HTERT RPE-1 (cell line): ENCODE results near the gene CD96.
"Not testable (repeated sequence)": the region's sequence is repeated elsewhere in the genome, so short reads cannot be mapped to it uniquely, and the experiment has no call there.

Source experiments
- in situ Hi-C: fragments of 300-500 bp; cut with MboI; formaldehyde crosslinking; loops from 4 replicates; pipeline ENCODE4 v1.14.3; 2020; ENCODE audit warnings: low sequenced_read_pairs

Gene CD96

DNA sequence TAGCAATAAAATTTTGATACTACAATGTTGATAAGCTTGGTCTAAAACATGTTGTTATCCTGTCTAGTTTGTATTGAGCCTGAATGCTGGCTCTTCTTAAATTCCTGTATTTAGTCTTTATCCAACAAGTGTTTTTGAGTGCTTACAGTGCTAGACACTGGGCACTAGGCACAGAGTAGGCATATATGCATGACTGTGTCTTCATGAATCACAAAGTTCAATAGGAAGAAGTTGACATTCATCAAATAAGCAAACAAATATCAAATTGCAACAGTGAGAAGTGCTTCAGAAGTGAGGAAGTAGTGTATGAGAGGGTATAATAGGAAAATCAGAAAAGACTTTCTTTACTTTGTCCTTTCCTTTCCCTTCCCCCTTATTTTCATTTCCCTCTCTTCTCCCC is 6.8 kb downstream of the CD96 start:
- in situ Hi-C loops, result no loop called here

DNA sequence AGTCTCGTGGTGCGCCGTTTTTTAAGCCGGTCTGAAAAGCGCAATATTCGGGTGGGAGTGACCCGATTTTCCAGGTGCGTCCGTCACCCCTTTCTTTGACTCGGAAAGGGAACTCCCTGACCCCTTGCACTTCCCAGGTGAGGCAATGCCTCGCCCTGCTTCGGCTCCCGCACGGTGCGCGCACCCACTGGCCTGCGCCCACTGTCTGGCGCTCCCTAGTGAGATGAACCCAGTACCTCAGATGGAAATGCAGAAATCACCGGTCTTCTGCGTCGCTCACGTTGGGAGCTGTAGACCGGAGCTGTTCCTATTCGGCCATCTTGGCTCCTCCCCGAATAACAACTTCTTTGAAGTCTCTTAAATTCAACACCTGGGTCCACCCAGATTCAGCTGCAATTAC is 19.9 kb downstream of the CD96 start:
- in situ Hi-C loops, result not testable (repeated sequence)

DNA sequence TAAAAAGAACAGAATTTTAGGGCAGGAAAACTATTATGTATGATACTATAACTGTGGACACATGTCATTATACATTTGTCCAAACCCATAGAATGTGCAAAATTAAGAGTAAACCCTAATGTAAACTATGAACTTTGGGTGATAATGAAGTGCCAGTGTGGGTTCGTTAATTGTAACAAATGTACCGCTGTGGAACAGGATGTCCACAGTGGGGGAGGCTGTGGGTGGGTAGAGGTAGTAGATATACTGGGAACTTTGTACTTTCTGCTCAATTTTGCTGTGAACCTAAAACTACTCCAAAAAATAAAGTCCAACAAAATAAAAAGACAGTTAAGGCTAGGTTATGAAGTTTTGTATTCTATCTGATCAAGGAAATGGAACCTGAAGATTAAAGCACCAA is 24.8 kb downstream of the CD96 start:
- in situ Hi-C loops, result no loop called here

DNA sequence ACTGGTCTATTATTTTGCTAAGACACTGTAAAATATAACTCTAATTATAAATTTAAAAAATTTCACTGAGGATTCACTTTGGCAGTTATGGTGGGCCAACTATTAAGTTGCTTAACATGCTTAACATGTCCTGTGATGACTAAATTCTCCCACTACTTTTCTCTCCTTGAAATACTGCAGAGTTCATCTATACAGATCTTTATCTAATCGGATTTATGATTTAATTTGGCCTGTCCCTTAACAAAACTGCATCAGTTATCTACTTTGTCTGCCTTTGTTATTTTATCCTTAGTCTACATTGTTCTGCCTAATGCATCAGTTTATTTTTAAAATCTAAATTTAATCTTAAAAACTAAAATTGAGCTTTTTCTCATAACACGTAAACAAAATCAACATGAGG is 26.4 kb downstream of the CD96 start:
- in situ Hi-C loops, result no loop called here

DNA sequence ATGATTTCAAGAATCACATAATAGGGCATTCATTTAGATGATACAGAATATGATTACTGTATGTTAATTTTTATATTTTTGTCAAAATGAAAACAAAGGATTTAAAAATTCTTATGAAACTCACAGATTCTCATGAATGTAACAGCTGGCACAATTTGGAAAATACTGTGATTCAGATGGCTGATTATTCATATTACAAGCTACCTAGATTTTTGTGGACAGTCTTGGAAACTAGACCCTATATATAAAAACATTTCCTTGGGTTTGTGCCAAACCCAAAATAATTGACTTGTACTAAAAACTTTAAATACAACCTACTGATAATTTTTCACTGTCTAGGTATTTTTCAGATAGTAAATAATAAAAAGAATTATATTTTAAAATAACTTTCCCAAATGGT is 26.9 kb downstream of the CD96 start:
- in situ Hi-C loops, result no loop called here

DNA sequence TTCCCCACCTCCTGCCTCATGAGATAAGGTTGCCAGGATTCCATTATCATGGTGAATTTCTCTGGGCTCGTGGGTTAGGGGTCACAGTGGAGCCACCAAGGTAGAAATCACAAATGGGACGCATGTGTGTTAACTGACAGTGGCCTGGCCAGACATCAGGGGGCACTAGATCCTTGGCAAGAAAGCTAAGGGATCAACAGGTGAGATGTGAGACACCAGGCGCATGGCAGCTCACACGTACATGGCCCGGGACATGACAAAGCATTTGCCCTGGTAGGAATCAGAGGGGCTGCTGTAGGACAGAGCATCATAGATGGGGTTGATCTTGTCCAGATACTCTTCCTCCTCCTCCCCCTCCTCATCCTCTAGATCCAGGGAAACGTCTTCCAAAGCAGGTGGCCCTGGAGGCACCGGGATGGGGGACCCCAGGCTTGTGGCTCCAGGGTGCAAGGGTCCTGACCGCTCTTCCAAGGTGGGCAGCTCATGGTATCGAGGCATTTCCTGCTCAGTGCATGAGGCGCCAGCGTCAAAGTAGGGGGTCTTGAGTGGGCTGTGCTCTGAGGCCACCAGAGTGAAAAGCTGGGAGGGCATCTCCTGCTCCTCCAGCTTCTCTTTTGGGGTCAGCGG is 28.5 kb downstream of the CD96 start:
- in situ Hi-C loops, result no loop called here

DNA sequence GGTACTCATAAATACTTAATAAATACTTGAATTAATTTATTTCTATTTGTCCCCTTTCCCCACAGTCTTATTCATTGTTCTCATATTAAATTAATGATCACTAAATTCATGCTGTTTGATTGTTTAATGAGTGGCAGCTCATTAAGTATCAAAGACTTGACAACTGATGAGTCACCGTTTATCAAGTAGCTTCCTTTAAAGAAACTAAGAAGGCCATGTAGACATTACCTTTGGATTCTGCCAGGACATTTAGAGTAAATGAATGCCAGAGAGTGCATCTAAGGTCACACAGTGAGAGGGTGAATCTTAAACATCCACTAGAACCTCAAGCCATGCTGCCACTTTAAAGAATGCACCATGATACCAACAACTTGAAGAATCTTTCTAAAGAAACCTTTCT is 29.3 kb downstream of the CD96 start:
- in situ Hi-C loops, result no loop called here

DNA sequence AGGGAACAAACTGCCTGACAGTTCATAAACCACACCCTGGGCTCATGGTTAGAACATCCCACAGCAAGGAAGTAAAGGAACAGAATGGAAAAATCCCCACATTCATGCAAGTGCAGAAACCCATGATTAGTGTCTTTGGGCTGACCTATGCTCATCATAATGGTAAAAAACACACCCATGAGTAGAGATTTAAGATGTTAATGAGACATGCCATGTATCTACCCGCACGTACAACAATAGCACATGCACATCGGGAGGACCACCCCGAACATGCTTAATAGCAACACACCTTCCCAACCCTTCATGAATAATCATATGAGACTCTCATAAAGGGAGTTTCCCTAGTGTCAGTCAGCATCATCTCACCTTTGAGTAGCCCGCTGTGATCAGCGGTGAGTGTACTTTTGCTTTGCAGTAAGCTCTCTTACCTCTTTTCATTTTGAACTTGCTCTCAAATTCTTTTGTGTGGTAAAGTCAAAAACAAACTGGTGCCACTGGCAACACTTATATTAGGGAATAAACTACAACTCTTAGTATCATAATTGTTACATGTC is 30.0 kb downstream of the CD96 start:
- in situ Hi-C loops, result no loop called here

DNA sequence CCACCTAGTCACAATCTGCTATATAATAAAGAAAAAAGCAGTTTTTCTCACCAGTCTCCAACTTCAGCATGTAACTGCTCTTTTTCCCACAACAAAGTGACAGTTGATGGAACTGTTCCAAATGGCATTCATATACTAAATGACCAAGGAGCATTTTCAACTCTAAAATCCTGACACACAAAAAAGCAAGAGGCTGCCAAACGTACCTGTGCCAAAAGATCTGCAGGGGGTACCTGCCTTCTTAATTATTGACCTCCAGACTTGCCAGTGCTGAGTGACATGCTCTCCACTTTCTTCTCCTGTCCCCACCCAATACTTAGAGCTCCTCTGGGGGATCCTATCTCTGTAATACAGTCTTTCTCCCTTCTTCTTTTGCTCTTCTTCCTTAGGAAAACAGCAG is 35.1 kb downstream of the CD96 start:
- in situ Hi-C loops, result no loop called here

DNA sequence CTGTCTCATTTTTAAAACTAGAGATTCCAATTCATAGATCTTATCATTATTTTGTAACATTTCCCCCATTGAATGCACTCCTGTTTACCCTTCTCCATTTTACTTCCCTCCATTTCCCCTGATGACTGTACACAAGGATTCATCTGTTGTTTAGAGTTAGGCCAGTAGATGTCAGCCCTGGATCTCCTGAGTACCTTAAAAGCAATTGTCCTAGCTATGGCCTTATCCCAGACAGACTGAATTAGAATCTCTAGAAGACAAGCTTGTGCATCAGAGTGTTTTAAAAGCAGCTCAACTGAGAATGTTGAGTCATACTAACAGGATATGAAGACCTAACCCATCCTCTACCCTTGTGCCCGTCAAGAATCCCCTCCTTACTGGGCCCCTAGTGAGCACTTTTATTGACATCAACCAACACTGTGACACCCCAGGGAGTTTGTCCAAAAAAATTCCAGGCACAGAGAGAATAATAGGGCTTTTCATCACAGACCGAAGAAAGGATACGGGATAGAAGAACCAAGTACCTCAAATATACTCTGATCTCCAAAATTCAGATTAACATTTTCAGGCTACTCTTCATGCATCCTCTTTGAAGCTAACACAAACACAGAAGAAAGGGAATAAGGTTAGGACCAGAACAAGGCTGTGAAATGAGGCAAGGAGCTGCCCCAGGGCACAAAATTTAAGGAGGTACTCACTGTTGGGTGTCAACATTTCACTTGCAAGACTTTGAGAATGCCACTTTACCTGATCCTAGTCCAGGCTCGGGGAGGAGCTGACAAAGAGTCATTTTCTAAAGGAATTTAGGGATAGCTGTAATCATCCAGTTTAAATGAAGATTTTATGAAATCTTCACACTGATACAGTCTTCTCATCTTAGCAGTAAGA is 36.0 kb downstream of the CD96 start:
- in situ Hi-C loops, result no loop called here

DNA sequence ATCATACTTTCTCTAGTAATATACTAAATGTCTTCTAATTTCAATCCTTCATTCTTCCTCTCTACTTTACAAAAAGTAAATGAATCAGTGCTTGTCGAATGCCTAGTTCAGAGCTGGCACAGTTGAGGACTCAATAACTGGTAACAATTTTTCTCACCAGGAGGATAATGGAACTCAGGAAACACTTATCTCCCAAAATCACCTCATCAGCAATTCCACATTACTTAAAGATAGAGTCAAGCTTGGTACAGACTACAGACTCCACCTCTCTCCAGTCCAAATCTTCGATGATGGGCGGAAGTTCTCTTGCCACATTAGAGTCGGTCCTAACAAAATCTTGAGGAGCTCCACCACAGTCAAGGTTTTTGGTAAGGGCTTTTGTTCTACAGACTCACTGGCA is 36.9 kb downstream of the CD96 start:
- in situ Hi-C loops, result no loop called here

DNA sequence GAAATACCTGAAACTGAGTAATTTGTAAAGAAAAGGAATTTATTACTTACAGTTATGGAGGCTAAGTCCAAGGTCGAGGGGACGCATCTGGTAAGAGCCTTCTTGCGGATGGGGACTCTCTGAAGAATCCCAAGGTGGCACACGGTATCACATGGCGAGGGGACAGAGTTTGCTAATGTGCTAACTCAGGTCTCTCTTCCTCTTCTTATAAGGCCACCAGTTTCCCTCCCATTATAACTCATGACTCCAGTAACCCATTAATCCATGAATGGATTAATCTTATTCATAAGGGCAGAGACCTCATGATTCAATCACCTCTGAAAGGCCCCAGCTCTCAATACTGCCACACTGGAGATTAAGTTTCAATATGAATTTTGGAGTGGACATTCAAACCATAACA is 37.5 kb downstream of the CD96 start:
- in situ Hi-C loops, result no loop called here

DNA sequence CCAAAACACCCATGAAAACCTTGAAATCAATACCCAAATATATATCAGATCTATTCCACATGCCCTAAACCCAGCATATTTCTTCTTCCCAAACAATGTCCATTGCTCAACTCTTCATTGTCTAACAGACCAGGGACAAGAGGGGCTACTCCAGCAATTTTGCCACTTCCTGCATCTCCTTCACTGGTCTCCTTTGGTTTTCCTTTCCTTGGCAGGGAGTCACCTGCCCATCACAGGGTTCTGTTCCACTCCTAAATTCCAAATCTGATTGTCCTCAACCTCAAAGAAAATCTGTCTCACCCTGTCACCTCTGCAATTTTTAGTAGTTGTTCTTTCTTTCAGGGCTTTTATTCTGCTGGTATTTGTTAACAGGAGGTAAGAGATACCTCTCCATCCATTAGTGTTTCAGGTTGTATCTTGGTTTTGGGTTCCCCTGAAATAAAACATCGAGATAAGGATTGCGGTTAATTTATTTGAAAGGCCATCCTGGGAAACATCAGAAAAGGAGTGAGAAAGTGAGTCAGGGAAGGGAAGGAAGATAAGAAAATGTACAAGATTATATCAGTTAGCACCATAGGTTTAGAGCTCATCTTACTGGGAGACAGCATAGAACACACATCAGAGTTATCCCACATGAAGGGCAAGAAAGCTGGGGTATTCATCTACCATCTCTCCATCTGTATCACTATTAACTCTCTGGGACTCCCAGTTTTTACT is 39.6 kb downstream of the CD96 start:
- in situ Hi-C loops, result no loop called here

DNA sequence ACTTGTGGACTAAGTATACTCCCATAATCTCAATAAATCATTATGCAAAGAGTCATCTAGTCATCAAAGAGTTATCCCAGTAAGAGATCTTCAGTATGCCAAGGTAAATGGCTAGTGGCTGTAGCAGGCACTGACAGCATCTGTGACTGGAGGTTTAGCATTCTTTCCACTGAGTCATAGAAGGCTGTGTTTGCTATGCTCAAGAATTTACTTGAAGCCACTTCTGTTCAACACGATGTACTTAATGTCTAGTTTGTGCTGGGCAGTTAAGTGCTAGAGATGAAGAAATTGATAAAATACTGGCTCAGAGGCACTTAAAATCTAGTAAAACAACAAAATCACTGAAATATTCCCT is 40.1 kb downstream of the CD96 start:
- in situ Hi-C loops, result no loop called here

DNA sequence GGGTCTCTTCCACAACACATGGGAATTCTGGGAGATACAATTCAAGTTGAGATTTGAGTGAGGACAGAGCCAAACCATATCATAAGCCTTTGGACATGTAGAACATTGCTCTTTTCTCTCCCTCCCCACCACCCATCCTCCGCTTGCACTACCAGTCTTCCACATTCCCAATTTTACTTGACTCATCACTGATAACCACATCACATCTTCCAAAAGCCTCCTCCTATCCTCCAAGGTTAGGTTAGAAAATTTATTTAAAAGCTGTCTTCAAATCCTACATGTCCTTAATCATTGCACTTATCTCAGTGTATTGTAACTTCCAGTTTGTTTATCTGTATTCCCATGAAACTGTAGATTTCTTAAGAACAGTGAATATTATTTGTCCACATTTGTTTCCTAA is 42.7 kb downstream of the CD96 start:
- in situ Hi-C loops, result no loop called here

DNA sequence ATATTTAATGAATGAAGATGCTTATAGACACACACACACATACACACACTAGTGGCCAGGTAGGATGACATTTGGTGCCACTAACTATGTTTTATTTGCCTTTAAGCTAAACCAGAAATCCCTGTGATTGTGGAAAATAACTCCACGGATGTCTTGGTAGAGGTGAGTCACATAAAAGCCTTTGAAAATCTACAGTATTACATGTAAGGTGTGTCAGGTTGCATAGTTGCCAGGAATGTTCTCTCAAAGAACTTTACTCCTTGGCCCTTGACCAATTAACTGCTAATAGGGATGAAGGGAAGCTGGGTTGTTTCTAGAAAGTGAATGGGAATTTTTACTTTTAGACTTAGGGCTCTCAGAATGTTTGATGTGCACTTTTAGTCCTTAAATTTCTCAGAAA is 43.2 kb downstream of the CD96 start:
- in situ Hi-C loops, result no loop called here

DNA sequence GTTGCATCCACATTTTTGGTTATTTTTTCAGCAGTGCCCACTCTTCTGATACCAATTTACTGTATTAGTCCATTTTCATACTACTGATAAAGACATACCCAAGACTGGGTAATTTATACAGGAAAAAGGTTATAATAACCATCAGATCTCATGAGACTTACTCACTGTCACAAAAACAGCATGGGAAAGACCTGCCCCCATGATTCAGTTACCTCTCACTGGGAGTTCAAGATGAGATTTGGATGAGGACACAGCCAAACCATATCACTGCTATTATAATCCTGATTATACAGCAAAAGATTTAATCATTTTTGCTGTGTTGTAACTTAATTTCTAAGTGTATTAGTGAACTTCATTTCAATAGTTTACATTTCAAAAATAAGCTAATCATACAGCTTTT is 46.5 kb downstream of the CD96 start:
- in situ Hi-C loops, result no loop called here

DNA sequence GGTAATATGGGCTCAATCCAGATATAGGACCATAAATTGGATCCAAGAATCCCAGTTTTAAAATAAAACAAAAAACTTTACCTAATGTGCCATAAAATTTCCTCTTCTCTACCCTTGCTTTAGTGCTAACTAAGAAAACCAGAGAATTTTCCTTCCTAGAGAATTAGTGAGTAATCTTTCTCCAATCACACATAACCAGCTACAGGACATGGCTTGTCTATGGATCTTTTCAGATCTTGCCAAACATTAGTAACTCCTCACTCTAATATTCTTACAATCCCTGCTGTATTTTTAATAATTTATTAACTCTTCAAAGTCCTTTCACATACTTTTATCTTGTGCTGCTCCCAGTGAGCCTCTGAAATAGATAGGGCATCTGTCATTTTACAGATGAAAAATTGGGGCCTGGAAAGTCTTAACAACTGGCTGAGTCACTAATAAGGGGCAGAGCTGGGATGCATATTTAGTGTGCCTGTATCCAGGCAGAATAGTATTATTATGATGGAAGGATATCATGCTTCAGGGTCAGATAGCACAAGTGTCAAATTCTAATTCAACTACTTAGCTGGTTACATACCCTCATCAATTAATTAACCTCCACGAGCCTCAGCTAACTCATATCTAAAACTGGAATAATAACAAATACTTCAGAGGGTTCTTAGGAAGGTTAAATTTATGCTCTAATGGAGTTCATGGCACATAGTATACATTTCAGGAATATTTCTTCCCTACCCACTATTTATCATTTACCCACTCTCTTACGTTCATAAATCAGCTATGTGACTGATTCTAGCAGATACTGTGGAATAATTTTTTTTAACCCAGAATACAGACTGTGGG is 47.5 kb downstream of the CD96 start:
- in situ Hi-C loops, result no loop called here

DNA sequence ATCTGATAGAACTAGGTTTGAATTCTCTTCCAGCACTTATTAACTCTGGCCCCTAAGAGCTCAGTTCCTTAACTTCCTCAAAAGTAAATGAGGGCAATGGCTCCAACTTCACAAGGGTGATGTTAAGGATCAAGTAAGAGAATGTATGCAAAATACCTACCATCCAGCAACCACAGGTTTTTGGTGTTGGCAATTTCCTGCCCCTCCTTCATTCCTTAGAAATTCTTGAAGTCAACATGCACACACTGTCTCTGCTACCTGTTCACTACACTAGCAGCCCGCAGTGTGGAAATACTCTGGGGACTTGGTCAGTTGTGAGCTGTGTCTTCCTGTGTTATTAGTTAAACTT is 48.1 kb downstream of the CD96 start:
- in situ Hi-C loops, result no loop called here

DNA sequence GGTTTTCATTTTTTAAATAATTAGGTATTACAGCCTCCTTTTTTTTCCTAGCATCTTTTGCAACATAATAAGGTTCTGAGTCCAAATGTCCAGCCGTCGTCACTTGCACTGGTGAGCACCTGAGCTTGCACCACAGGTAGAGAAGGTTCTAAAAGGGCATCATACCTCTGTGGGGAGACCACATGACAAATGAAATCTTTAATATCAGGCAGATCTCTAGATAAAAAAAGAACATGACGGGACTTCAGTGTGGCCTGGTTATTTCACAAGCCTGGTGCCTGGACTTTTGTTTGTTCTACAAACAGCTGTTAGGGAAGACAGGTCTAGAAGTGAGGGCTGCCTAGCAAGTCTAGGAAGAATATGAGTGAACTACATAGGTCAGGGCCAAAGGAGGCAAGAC is 49.6 kb downstream of the CD96 start:
- in situ Hi-C loops, result no loop called here

DNA sequence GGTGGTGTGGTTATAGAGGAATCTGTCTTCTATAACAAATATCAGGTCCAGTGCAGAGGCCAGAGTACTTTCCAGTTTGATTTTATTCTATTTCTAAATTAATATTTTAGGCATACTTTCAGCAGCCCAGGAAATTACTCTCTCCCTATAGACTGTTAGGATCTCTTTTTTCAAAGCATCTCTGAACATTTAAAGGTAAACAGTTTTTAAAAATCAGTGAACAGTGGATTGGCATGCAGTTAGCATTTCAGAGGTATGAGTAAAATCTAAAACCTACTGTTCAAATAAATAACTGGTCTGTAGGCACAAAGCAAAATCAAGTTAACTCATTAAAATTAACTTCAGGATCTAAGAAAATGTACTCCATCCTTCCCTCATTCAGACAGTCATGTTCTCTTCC is 50.1 kb downstream of the CD96 start:
- in situ Hi-C loops, result no loop called here
